Measurements from ENCODE around the gene EAF2.

- TF ChIP-seq, protein P1, sequence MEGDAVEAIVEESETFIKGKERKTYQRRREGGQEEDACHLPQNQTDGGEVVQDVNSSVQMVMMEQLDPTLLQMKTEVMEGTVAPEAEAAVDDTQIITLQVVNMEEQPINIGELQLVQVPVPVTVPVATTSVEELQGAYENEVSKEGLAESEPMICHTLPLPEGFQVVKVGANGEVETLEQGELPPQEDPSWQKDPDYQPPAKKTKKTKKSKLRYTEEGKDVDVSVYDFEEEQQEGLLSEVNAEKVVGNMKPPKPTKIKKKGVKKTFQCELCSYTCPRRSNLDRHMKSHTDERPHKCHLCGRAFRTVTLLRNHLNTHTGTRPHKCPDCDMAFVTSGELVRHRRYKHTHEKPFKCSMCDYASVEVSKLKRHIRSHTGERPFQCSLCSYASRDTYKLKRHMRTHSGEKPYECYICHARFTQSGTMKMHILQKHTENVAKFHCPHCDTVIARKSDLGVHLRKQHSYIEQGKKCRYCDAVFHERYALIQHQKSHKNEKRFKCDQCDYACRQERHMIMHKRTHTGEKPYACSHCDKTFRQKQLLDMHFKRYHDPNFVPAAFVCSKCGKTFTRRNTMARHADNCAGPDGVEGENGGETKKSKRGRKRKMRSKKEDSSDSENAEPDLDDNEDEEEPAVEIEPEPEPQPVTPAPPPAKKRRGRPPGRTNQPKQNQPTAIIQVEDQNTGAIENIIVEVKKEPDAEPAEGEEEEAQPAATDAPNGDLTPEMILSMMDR (conservative IDR thresholded peaks at IDR 0.05): no peak
- TF ChIP-seq ZFX (IDR thresholded peaks at IDR 0.05): no peak
These were observed 60.7 kb downstream of the EAF2 start for GRCh38 chr3:121895736-121896135.

All from C4-2B (cell line).